A673 (cell line): Measurements from ENCODE around the gene REXO4.

Experiments used
- EZH2 ChIP-seq: fragments of 200-600 bp; sonication (generic); IDR thresholded peaks from 2 replicates; pipeline ENCODE4 v1.6.1; 2017; ENCODE audit warnings: borderline replicate concordance, low read depth, mild to moderate bottlenecking, mixed read lengths, antibody characterized with exemption, low read length; ENCODE audit not compliant: poor library complexity, severe bottlenecking
- TF ChIP-seq, protein P1 (sequence below): fragments of 300-800, 200-600 bp; sonication (generic); conservative IDR thresholded peaks from 2 replicates; pipeline ENCODE4 v1.5.1; 2017; ENCODE audit warnings: low read depth, mild to moderate bottlenecking, antibody characterized with exemption, low read length, moderate library complexity, mixed read lengths

DNA sequence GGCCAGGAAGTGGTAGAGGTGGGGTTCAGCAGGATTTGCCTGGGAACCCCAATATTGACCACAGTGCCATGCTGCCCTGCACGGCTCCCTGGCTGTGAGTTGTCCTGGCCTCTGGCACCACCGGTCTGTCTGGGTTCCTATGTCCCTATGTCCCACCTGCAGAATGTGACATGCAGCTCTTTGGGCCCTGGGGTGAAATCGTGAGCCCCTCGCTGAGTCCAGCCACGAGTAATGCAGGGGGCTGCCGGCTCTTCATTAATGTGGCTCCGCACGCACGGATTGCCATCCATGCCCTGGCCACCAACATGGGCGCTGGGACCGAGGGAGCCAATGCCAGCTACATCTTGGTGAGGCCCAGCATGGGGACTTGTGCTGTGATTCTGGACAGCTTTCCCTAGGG, 39.9 kb upstream of the REXO4 start:
- no peak for TF ChIP-seq EZH2
- TF ChIP-seq, protein P1, sequence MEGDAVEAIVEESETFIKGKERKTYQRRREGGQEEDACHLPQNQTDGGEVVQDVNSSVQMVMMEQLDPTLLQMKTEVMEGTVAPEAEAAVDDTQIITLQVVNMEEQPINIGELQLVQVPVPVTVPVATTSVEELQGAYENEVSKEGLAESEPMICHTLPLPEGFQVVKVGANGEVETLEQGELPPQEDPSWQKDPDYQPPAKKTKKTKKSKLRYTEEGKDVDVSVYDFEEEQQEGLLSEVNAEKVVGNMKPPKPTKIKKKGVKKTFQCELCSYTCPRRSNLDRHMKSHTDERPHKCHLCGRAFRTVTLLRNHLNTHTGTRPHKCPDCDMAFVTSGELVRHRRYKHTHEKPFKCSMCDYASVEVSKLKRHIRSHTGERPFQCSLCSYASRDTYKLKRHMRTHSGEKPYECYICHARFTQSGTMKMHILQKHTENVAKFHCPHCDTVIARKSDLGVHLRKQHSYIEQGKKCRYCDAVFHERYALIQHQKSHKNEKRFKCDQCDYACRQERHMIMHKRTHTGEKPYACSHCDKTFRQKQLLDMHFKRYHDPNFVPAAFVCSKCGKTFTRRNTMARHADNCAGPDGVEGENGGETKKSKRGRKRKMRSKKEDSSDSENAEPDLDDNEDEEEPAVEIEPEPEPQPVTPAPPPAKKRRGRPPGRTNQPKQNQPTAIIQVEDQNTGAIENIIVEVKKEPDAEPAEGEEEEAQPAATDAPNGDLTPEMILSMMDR = no peak
